ENCODE results near the gene RNF213. TPM values are rescaled to one million over a fixed set of nuclear protein-coding genes. Genes with fewer than 3 reads are reported as not detected.

RNF213 gene
- total and polyA plus RNA-seq, 12 donors = 51.1 to 182 (median 122) TPM

DNA sequence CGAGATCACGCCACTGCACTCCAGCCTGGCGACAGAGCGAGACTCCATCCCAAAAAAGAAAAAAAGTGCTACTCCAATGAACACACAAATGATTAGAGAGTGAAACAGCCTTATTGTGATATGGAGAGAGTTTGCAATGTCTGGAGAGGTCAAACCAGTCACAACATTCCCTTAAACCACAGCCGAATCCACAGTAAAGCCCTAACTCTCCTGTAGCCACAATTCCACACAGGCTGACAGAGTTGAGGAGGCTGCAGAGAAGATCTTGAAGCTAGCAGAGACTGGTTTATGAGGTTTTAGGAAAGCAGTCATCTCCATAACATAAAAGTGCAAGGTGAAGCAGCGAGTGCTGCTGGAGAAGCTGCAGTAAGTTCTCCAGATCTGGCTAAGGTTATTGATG is 6.7 kb downstream of the RNF213 start:
- DNase-seq = no peak
- 95 to 99% (median 98%) methylated on average over 6 of the region's 6 CpGs for WGBS, 4 donors

DNA sequence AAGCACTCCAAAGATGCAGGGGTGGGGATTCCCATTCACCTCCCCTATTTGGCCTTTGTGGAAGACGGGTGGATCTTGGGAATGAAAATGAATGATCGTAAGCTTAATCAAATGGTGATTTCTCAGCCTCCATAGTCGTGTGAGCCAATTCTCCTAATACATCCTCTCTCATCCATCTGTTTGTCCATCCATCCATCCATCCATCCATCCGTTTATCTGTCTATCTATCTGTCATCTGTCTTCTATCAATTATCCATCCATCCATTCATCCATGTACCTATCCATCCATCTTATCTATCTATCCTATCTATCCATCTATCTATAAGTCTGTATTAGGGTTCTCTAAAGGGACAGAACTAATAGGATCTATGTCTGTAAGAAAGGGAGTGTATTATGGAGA is 7.8 kb downstream of the RNF213 start:
- DNase-seq = no peak
- Histone ChIP-seq H3K4me3 (no peak overlapping the region), H3K9me3 (replicated peaks in 1 of 3) (no peaks in the 10 kb centered on the region), H3K4me1 (replicated peaks in 1 of 2) (peaks cover 3 to 28% of the 10 kb centered on the region in 2 donors), H3K27ac (no peak overlapping the region), H3K36me3 (replicated peaks in 1 of 2) (peaks cover 0 to 45% of the 10 kb centered on the region in 2 donors), H3K27me3 (no peaks in the 10 kb centered on the region)
- 84 to 98% (median 95%) methylated on average over 4 of the region's 4 CpGs for WGBS, 4 donors
- intact Hi-C loops (cut with DNase I) = no loop called here
- TF ChIP-seq, protein P1, sequence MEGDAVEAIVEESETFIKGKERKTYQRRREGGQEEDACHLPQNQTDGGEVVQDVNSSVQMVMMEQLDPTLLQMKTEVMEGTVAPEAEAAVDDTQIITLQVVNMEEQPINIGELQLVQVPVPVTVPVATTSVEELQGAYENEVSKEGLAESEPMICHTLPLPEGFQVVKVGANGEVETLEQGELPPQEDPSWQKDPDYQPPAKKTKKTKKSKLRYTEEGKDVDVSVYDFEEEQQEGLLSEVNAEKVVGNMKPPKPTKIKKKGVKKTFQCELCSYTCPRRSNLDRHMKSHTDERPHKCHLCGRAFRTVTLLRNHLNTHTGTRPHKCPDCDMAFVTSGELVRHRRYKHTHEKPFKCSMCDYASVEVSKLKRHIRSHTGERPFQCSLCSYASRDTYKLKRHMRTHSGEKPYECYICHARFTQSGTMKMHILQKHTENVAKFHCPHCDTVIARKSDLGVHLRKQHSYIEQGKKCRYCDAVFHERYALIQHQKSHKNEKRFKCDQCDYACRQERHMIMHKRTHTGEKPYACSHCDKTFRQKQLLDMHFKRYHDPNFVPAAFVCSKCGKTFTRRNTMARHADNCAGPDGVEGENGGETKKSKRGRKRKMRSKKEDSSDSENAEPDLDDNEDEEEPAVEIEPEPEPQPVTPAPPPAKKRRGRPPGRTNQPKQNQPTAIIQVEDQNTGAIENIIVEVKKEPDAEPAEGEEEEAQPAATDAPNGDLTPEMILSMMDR (IDR thresholded peaks at IDR 0.05) = no peak
- TF ChIP-seq POLR2A (IDR thresholded peaks at IDR 0.05) = no peak

More for the DNA sequence above, 6.7 kb downstream of the RNF213 start:
- TF ChIP-seq POLR2A (IDR thresholded peaks at IDR 0.05) = no peak
- TF ChIP-seq, protein P1 (IDR thresholded peaks at IDR 0.05) = no peak
- Histone ChIP-seq H3K27ac (no peak overlapping the region), H3K36me3 (replicated peaks in 1 of 2) (peaks cover 0 to 40% of the 10 kb centered on the region in 2 donors), H3K27me3 (no peaks in the 10 kb centered on the region), H3K9me3 (replicated peaks in 1 of 3) (no peaks in the 10 kb centered on the region), H3K4me3 (no peak overlapping the region), H3K4me1 (replicated peaks in 1 of 2) (peaks cover 14 to 38% of the 10 kb centered on the region in 2 donors)
- intact Hi-C loops (cut with DNase I) = no loop called here

DNA sequence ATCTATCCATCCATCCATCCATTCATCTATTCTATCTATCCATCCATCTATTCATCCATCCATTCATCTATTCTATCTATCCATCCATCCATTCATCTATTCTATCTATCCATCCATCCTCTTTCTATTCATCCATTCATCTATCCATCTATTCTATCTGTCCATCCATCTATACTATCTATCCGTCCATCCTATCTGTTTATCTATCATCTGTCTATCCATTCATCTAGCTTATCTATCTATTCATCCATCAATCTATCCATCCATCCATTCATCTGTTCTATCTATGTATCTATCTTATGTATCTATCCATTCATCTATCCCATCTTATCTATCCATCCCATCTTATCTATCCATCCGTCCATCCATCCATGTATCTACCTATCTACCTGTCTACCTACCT is 8.8 kb downstream of the RNF213 start:
- Histone ChIP-seq H3K27me3 (no peaks in the 10 kb centered on the region), H3K9me3 (replicated peaks in 1 of 3) (no peaks in the 10 kb centered on the region), H3K4me3 (no peak overlapping the region), H3K4me1 (replicated peaks in 1 of 2) (peaks cover 0 to 18% of the 10 kb centered on the region in 2 donors), H3K36me3 (replicated peaks in 1 of 2) (peaks cover 0 to 52% of the 10 kb centered on the region in 2 donors), H3K27ac (peak overlapping the region in 2 of 5 donors; percentile 67 to 79)
- WGBS, 4 donors = 82 to 90% (median 86%) methylated on average over 2 of the region's 2 CpGs
- no peak for TF ChIP-seq POLR2A (IDR thresholded peaks at IDR 0.05)
- TF ChIP-seq, protein P1 (IDR thresholded peaks at IDR 0.05) = no peak
- no peak for DNase-seq
- intact Hi-C loops (cut with DNase I) = no loop called here

DNA sequence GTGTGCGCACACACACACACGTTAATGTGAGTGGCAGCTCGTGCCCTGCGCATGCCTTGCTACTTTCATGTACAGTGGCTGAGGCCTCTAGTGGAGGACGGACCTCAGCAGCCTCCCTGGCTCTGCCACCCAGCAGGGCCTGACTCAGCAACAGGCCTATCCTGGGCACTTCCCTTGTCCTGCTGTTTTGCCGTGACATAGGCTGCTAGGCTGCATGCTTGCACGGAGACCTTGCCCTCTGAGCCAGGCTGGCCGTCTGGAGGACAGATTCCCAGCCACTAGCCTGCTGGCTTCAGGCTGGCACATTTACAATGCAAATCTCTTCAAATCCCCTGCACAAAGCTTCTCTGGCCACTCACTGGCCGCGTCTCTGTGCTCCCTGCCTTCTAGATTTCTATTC is 9.5 kb downstream of the RNF213 start:
- intact Hi-C loops (cut with DNase I) = no loop called here
- H3K36me3 ChIP-seq (replicated peaks in 1 of 2) = peaks cover 0 to 52% of the 10 kb centered on the region in 2 donors
- 59 to 71% (median 65%) methylated on average over 2 to 10 of the region's 10 CpGs for WGBS, 4 donors

More for the DNA sequence above, 9.5 kb downstream of the RNF213 start:
- Histone ChIP-seq H3K4me1 (replicated peaks in 1 of 2) (peaks cover 0 to 14% of the 10 kb centered on the region in 2 donors), H3K27ac (peak overlapping the region in 2 of 5 donors; percentile 67 to 79), H3K9me3 (replicated peaks in 1 of 3) (no peaks in the 10 kb centered on the region), H3K27me3 (no peaks in the 10 kb centered on the region), H3K4me3 (no peak overlapping the region)
- peak in 6 of 7 donors; percentile 73 to 85 (median 82) for DNase-seq
- TF ChIP-seq POLR2A (IDR thresholded peaks at IDR 0.05) = peak in 1 of 2 donors; percentile 19
- TF ChIP-seq, protein P1 (IDR thresholded peaks at IDR 0.05) = no peak

All from adrenal gland (tissue), 12 donors.